Measurements from ENCODE around the gene MYO5C.

MYO5C gene

DNA sequence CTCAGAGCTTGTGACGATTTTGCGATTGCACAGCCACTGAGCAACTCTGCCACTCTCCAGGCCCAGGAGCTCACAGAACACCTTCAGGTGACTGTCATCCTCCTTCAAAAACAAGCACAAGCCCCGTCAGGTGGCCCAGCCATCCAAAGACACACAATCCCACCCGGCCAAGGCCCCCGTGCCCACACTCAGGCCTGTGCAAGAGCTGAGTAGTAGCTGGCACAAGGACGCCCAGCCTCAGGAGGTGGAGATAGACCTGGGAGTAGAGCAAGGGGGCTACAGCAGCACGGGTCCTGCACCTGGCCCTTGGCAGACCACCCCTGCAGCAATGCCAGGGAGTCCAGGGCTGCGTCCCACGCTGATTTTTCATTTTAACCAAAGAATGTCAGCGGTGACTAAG, 34.6 kb downstream of the MYO5C start:
- Histone ChIP-seq H3K36me3 (no peaks in the 10 kb centered on the region), H3K27ac (peak overlapping the region; percentile 17 to 46), H3K4me1 (peaks cover 0 to 16% (median 13%) of the 10 kb centered on the region in 4 donors), H3K27me3 (no peaks in the 10 kb centered on the region), H3K9me3 (no peaks in the 10 kb centered on the region), H3K4me3 (no peak overlapping the region)
- TF ChIP-seq, protein P1, sequence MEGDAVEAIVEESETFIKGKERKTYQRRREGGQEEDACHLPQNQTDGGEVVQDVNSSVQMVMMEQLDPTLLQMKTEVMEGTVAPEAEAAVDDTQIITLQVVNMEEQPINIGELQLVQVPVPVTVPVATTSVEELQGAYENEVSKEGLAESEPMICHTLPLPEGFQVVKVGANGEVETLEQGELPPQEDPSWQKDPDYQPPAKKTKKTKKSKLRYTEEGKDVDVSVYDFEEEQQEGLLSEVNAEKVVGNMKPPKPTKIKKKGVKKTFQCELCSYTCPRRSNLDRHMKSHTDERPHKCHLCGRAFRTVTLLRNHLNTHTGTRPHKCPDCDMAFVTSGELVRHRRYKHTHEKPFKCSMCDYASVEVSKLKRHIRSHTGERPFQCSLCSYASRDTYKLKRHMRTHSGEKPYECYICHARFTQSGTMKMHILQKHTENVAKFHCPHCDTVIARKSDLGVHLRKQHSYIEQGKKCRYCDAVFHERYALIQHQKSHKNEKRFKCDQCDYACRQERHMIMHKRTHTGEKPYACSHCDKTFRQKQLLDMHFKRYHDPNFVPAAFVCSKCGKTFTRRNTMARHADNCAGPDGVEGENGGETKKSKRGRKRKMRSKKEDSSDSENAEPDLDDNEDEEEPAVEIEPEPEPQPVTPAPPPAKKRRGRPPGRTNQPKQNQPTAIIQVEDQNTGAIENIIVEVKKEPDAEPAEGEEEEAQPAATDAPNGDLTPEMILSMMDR (IDR thresholded peaks at IDR 0.05) = no peak
- intact Hi-C loops (cut with DNase I; ENCODE audit: low total_unique reads) = no loop called here
- DNase-seq = no peak

DNA sequence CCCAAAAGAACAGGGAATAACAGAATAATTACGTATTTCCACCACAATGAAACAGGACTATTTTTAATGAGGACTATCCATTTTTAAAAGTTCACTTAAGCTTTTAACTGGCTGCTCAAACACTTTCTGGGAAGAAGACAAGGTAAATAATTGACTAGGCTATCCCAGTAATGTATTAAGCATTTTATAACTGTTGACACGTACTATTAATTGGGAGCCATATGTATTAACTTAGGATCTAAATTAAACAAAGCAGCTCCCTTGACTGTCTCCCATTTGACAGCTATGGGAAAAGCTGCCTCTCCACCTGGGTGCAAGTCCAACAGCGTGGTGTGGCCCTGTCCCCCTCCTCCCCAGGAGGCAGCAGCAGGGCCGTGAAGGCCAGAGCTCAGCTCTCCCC, 36.1 kb downstream of the MYO5C start:
- no peaks in the 10 kb centered on the region for H3K27me3 ChIP-seq
- TF ChIP-seq, protein P1 (IDR thresholded peaks at IDR 0.05) = no peak
- H3K4me3 ChIP-seq = no peak overlapping the region
- intact Hi-C loops (cut with DNase I; ENCODE audit: low total_unique reads) = no loop called here
- H3K4me1 ChIP-seq = peaks cover 0 to 16% (median 13%) of the 10 kb centered on the region in 4 donors
- no peaks in the 10 kb centered on the region for H3K9me3 ChIP-seq
- no peaks in the 10 kb centered on the region for H3K36me3 ChIP-seq
- no peak for DNase-seq
- H3K27ac ChIP-seq = no peak overlapping the region

DNA sequence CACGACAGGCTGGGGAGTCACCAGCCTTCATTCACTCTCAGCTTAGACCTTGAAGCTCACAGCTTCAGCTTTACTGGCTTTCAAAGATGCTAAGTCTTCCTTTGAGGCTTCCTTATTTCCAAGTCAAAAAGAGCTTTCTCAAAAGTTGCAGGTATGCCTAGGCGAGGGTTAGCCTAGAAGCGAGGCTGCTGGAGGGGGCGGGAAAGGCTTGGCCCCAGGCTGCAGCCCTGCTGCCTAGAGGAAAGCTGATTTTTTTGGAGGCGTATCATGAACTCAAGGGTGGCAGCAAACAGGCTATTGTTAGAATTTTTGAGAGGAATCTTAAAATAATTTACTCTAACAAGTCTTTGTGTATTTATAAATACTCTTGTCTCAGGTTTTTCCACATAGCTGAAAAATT, 37.1 kb downstream of the MYO5C start:
- DNase-seq = no peak
- Histone ChIP-seq H3K27ac (no peak overlapping the region), H3K4me3 (no peak overlapping the region), H3K36me3 (no peaks in the 10 kb centered on the region), H3K4me1 (peaks cover 0 to 16% (median 13%) of the 10 kb centered on the region in 4 donors), H3K27me3 (no peaks in the 10 kb centered on the region), H3K9me3 (no peaks in the 10 kb centered on the region)
- TF ChIP-seq, protein P1 (IDR thresholded peaks at IDR 0.05) = no peak
- intact Hi-C loops (cut with DNase I; ENCODE audit: low total_unique reads) = no loop called here

DNA sequence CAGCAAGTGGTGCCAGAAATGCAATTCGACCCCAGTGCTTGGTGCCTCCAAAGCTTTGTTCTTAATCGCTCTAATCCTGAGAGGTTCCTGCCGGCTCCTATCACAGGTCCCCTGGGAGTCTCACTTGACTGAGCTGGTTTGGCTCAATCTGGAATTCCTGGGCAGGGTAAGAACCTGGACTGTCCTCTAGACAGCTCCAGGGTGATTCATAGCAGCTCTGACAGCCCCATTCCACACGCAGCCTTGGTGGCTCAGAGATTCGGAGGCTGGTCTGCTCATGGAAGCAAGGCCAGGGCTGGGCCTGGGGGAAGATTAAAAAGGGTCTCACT, 37.9 kb downstream of the MYO5C start:
- no peak overlapping the region for H3K27ac ChIP-seq
- peaks cover 0 to 21% (median 15%) of the 10 kb centered on the region in 4 donors for H3K4me1 ChIP-seq
- H3K9me3 ChIP-seq = no peaks in the 10 kb centered on the region
- H3K27me3 ChIP-seq = no peaks in the 10 kb centered on the region
- no peak for DNase-seq
- TF ChIP-seq, protein P1 (IDR thresholded peaks at IDR 0.05) = no peak
- no peaks in the 10 kb centered on the region for H3K36me3 ChIP-seq
- intact Hi-C loops (cut with DNase I; ENCODE audit: low total_unique reads) = loop anchor here (2.0 kb wide), 1 partner anchor 477 kb away; no protein-coding TSS in a partner anchor
- H3K4me3 ChIP-seq = no peak overlapping the region

DNA sequence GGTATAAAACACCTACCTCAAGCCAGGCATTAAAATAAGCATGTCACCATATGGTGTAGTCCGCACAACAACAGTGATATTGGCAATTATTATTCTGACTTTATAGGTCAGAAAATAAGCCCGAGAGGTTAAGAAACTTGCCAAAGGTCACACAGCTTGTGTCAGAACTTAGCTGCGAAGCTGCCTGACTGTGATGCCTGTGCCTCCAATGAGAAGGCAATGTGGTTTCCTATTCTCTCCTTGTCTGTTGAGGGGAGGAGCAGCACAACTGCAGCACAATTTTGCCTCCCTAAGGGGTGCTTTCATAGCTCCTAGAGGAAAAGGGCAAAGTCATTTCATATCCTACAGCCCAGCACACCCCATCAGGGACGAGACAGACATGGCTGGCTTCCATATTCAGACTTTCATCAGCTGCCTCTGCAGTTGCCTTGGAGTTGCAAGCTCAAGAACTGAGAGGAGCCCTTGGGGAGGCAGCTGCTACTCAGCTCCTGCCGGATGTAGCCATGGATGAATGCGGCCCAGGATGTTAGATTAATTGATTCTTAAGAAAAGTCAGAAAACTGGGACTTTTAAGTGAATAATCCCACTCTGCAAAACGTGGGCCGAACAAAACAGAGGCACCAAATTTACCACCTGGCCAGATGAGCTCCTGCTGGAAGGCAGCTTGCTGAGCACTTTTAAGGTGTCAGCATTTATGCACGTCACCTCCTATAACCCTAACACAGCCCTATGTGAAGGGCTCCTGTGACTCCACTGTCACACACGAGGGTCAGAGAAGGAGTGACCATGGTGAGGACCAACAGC, 38.5 kb downstream of the MYO5C start:
- H3K27ac ChIP-seq = no peak overlapping the region
- H3K4me3 ChIP-seq = no peak overlapping the region
- H3K36me3 ChIP-seq = no peaks in the 10 kb centered on the region
- peaks cover 0 to 21% (median 10%) of the 10 kb centered on the region in 4 donors for H3K4me1 ChIP-seq
- no peak for DNase-seq
- no peaks in the 10 kb centered on the region for H3K27me3 ChIP-seq
- intact Hi-C loops (cut with DNase I; ENCODE audit: low total_unique reads) = loop anchor here (2.0 kb wide), 1 partner anchor 478 kb away; no protein-coding TSS in a partner anchor
- TF ChIP-seq, protein P1 (IDR thresholded peaks at IDR 0.05) = no peak
- H3K9me3 ChIP-seq = no peaks in the 10 kb centered on the region

All from tibial artery (tissue), 4 donors.